ENCODE measurements around the gene HDAC4. TPM values are rescaled to one million over a fixed set of nuclear protein-coding genes. Genes with fewer than 3 reads are reported as not detected.

Gene HDAC4
- total RNA-seq, 2 experiments from 2014 or later = 25.2 to 65.1 TPM

DNA sequence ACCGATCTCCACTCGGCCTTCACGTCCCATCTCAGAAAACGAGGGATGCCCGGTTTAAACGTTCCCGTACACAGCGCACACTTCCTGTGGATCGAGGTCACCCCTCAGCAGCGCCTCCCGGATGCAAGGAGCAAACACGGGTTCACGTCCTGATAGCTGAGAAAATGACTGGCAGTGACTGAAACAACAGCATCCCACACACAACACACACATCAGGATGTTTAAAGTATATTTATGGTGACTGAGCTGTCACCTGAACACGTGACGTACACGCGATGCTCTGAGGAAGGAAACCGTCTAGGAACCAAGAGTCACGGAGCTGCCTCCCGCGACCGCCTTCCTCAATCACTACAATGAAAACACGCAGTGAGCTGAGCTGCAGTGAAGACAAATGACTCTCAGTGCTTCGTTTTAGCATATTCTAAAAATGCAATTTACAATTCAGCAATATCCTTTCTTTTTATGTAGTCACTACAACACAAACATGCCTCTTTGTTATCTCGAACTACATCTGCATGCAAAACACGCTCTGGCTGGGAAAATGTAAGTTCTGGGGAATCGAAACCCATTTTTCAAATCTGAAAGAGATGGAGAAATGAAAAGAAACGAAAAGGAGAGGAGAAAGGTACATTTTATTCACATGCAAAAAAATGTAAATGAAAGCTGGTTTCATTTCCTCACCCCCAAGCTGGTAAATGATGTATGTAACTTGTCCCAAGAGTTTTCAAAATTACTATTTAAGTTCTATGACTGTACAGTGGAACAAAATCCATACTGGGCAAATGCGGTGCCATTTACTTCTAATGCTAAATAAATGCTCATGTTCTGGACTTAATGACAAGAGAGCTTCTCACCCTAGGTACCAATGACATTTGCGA, 19.8 kb downstream of the HDAC4 start:
- Mint-ChIP-seq H3K4me1 (peaks cover 26% of the 10 kb centered on the region), H3K27me3 (no peaks in the 10 kb centered on the region), H3K4me3 (peak overlapping the region; percentile 66), H3K9me3 (ENCODE audit: low read depth) (no peaks in the 10 kb centered on the region), H3K27ac (peak overlapping the region; percentile 85), H3K36me3 (peaks cover 5% of the 10 kb centered on the region)
- ATAC-seq = peak; percentile 88
- DNase-seq = peak; percentile 77
- CTCF ChIA-PET = interaction anchor here (1.0 to 2.2 kb wide), 8 partner anchors 11 to 117 kb away, joined by 3 to 9 read pairs (median 4); partner anchors contain the start of gene HDAC4

GRCh38 chr2:239379641-239380170, 21.1 kb downstream of the HDAC4 start:
- DNase-seq (no peak), ATAC-seq (no peak)
- Mint-ChIP-seq H3K27me3 (no peaks in the 10 kb centered on the region), H3K27ac (no peak overlapping the region), H3K4me1 (peaks cover 24% of the 10 kb centered on the region), H3K9me3 (ENCODE audit: low read depth) (no peaks in the 10 kb centered on the region), H3K36me3 (peaks cover 5% of the 10 kb centered on the region), H3K4me3 (no peak overlapping the region)
- CTCF ChIA-PET = interaction anchor here (1.0 to 2.2 kb wide), 4 partner anchors 9 to 113 kb away, joined by 3 to 9 read pairs (median 6); no protein-coding TSS in a partner anchor

- CTCF ChIA-PET = interaction anchor here (2.2 kb wide), 1 partner anchor 112 kb away, joined by 9 read pairs; no protein-coding TSS in a partner anchor
- no peaks in the 10 kb centered on the region for H3K9me3 Mint-ChIP-seq (ENCODE audit: low read depth)
- no peak for DNase-seq
Measured at GRCh38 chr2:239378918-239379640, 21.7 kb downstream of the HDAC4 start.

GRCh38 chr2:239378021-239378917, 22.6 kb downstream of the HDAC4 start:
- CTCF ChIA-PET = no interaction called here
- Mint-ChIP-seq H3K36me3 (peaks cover 2% of the 10 kb centered on the region), H3K4me1 (peaks cover 24% of the 10 kb centered on the region), H3K27me3 (no peaks in the 10 kb centered on the region), H3K27ac (no peak overlapping the region), H3K4me3 (no peak overlapping the region), H3K9me3 (ENCODE audit: low read depth) (no peaks in the 10 kb centered on the region)
- DNase-seq = no peak
- no peak for ATAC-seq

More at GRCh38 chr2:239378918-239379640, 21.7 kb downstream of the HDAC4 start:
- peaks cover 5% of the 10 kb centered on the region for H3K36me3 Mint-ChIP-seq
- H3K27ac Mint-ChIP-seq = no peak overlapping the region
- no peak for ATAC-seq
- no peak overlapping the region for H3K4me3 Mint-ChIP-seq
- H3K27me3 Mint-ChIP-seq = no peaks in the 10 kb centered on the region
- peaks cover 24% of the 10 kb centered on the region for H3K4me1 Mint-ChIP-seq

GRCh38 chr2:239377591-239377990, 23.2 kb downstream of the HDAC4 start:
- peaks cover 24% of the 10 kb centered on the region for H3K4me1 Mint-ChIP-seq
- no peak overlapping the region for H3K27ac Mint-ChIP-seq
- no peak for ATAC-seq
- no peaks in the 10 kb centered on the region for H3K27me3 Mint-ChIP-seq
- CTCF ChIA-PET = no interaction called here
- H3K4me3 Mint-ChIP-seq = no peak overlapping the region
- no peaks in the 10 kb centered on the region for H3K9me3 Mint-ChIP-seq (ENCODE audit: low read depth)
- no peak for DNase-seq
- peaks cover 2% of the 10 kb centered on the region for H3K36me3 Mint-ChIP-seq

DNA sequence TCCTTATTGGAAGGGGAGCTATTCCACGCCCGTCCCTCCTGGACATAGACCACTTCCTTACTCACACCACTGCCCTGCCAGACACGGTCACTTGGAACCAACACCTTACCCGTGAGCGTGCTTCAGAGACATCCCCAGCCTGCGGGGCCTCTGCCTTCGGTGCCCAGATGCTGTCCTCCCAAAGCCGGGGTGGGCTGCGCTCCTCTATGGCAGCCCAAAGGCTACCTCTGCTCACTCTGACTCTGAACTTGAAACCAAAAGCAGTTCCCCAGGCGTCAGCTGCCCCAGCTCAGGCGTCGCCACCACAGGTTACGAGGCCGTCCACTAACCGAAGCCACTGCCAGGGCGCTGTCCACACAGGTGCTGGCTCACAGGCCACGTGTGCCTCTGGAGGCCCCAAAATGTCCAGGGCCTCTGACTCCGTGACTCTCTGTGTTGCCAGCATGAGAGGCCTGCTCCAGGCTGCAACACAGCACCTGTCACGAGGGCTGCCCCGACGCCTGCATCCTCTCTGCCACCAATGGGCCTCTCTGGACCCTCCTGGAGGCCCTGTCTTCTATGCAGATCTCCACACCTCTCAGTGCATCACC, 23.8 kb downstream of the HDAC4 start:
- Mint-ChIP-seq H3K27me3 (no peaks in the 10 kb centered on the region), H3K4me1 (peaks cover 20% of the 10 kb centered on the region), H3K27ac (no peak overlapping the region), H3K9me3 (ENCODE audit: low read depth) (no peaks in the 10 kb centered on the region), H3K4me3 (no peak overlapping the region), H3K36me3 (peaks cover 2% of the 10 kb centered on the region)
- DNase-seq = no peak
- CTCF ChIA-PET = no interaction called here
- ATAC-seq = no peak

DNA sequence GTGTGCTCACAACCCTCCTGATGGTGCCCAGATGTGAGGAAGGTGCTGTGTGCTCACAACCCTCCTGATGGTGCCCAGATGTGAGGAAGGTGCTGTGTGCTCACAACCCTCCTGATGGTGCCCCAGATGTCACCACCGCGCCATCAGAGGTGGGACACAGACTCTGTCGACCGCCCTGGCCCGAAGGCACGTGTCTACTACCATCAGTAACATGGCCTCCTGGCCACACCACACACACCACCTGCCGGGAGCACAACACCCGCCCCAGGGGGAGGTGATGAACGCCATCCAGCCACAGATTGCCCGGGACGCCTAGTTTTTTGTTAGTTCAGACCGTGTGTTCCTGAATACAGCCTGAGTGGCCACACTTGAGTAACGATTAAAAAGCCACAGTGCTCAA, 24.5 kb downstream of the HDAC4 start:
- ATAC-seq = no peak
- Mint-ChIP-seq H3K36me3 (peaks cover 2% of the 10 kb centered on the region), H3K4me3 (no peak overlapping the region), H3K4me1 (peaks cover 14% of the 10 kb centered on the region), H3K27ac (no peak overlapping the region), H3K27me3 (no peaks in the 10 kb centered on the region), H3K9me3 (ENCODE audit: low read depth) (no peaks in the 10 kb centered on the region)
- CTCF ChIA-PET = no interaction called here
- DNase-seq = no peak

GRCh38 chr2:239375278-239376061, 25.4 kb downstream of the HDAC4 start:
- Mint-ChIP-seq H3K9me3 (ENCODE audit: low read depth) (no peaks in the 10 kb centered on the region), H3K27me3 (no peaks in the 10 kb centered on the region), H3K36me3 (no peaks in the 10 kb centered on the region), H3K4me3 (no peak overlapping the region), H3K27ac (no peak overlapping the region), H3K4me1 (peaks cover 6% of the 10 kb centered on the region)
- no peak for ATAC-seq
- no peak for DNase-seq
- CTCF ChIA-PET = no interaction called here

GRCh38 chr2:239374896-239375277, 25.9 kb downstream of the HDAC4 start:
- Mint-ChIP-seq H3K4me3 (no peak overlapping the region), H3K36me3 (no peaks in the 10 kb centered on the region), H3K27ac (no peak overlapping the region), H3K27me3 (no peaks in the 10 kb centered on the region), H3K4me1 (peaks cover 9% of the 10 kb centered on the region), H3K9me3 (ENCODE audit: low read depth) (no peaks in the 10 kb centered on the region)
- CTCF ChIA-PET = no interaction called here
- no peak for ATAC-seq
- DNase-seq = no peak

DNA sequence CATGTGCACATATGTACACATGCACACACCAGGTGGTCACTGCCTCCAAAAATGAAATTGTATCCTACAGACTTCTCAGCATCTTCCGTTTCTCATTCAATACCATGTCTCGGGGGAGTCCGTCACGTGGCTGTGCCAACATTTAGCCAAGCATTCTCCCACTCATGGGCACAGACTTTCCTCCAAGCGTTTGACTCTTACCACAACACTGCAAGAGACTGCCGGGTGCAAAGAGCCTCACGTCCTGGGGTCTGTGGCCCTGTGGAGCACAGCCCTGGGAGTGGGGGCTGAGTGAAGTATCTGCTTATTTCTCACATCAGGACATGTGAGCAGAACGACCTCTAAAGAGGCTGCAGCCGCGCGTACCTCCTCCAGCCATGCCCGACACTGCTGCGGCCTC, 28.0 kb downstream of the HDAC4 start:
- no peak overlapping the region for H3K27ac Mint-ChIP-seq
- no peaks in the 10 kb centered on the region for H3K27me3 Mint-ChIP-seq
- peaks cover 11% of the 10 kb centered on the region for H3K4me1 Mint-ChIP-seq
- CTCF ChIA-PET = no interaction called here
- no peak for DNase-seq
- no peak overlapping the region for H3K4me3 Mint-ChIP-seq
- no peak for ATAC-seq
- no peaks in the 10 kb centered on the region for H3K9me3 Mint-ChIP-seq (ENCODE audit: low read depth)
- H3K36me3 Mint-ChIP-seq = no peaks in the 10 kb centered on the region

DNA sequence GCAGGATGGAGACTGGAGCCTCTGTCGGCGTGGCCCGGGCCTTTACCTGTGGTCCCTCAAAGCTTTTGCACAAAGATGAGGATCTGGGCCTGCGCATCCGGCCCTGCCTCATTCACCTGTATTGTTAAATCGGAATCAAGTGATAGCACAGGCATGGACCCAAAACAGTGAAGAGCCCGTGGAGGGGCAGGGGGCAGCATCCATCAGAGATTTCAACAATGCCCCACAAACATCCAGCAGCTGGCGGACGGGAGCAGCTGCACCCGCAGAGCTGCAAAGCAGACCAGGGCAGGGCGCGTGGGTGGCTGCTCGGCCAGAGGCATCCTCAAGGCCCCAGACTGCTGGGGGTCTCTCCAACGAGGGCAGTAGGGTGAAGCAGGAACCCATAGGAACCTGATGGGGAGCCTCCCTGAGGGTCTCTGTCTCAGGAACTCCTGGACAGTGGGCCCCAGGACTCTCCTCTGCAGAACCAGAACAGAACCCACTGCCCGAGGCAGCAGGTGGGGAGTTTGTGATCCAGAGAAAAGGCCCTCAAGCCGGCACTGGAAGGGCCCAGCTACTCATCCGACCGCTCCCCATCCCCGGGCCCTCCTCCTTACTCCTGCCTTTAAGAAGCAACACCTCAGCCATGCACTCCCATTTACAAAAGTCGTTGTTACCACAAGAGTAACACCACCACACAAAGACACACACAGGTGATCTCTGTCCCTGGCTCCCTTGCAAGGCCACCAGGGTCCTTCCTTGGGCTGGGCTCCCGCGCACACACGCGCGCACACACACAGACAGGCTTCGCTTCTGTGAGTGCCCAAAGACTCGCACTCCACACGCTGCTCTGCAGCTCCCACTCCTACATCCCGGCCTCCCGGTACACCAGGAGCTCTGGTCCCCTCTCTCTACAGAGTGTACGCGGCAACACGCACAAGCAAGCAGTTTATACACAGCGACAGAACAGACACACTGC, 28.8 kb downstream of the HDAC4 start:
- Mint-ChIP-seq H3K27ac (no peak overlapping the region), H3K9me3 (ENCODE audit: low read depth) (no peaks in the 10 kb centered on the region), H3K27me3 (no peaks in the 10 kb centered on the region), H3K4me1 (peaks cover 11% of the 10 kb centered on the region), H3K4me3 (no peak overlapping the region), H3K36me3 (no peaks in the 10 kb centered on the region)
- CTCF ChIA-PET = no interaction called here
- ATAC-seq (no peak), DNase-seq (no peak)

Measured in activated CD8-positive, alpha-beta memory T cell treated with anti-CD3 and anti-CD28 coated beads, Interleukin-2, amount 10 ng/mL, durations not matched to agents 7 days and 5 days (primary cell).